HG03565 (cell line): Measurements from ENCODE around the gene SNTN.
"Not testable (repeated sequence)": the region's sequence is repeated elsewhere in the genome, so short reads cannot be mapped to it uniquely, and the experiment has no call there.

Experiments used
- ATAC-seq: cut with Tn5 transposase; IDR thresholded peaks from one replicate; pipeline ENCODE4 v1.9.1; 2021; ENCODE audit warnings: mild to moderate bottlenecking, moderate library complexity; ENCODE audit not compliant: unreplicated experiment

SNTN gene

DNA sequence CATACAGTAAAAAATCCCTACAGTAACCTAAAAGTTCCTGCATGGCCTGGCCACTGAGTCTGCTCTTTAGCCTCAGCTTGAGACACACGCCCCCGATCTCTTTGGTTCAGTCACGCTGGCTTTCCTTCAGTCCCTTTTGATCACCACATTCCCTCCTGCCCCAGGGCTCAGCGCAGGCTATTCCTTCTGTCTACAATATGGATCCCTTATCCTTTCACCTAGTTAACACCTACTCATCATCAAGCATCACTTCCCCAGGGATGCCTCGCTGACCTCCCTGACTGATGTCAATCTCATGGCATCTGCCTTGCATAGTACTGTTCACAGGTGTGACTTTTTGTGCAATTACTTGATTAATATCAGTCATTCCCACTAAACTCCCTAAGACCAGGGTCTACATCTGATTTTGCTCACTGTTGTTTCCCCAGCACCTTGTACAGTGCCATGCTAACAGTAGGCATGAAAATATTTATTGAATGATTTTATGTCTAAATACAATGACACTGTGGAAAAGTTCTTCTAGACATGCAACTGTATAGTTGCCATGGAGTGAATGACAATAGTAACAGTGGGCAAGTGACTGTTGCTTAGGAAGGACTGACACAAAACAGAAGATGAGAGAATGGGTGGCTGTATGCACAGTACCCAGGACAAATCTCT, at the start of gene SNTN:
Gene SNTN (plus strand): TSS at position 610 of the 660 bp plus-strand sequence. CDS start 13 bp downstream, at position 623.
- ATAC-seq = no peak

DNA sequence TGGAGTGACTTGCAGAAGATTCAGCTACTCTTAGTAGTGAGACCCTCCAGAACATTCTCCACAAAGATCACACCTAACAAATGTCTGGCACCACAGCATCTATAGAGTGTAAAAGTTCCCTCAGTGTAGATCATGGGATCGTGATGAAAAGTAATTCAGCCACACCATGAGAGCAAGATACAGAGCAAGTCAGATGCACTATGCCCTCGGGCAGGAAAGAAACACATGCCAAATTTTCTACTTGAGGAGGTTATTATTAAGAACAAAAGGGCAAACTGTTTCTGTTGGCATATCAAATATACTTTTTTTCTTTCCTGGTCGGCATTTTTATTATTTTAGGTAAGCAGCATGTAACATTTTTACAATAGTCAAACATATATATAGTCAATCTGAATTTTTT, 44.8 kb upstream of the SNTN start:
- ATAC-seq = no peak

DNA sequence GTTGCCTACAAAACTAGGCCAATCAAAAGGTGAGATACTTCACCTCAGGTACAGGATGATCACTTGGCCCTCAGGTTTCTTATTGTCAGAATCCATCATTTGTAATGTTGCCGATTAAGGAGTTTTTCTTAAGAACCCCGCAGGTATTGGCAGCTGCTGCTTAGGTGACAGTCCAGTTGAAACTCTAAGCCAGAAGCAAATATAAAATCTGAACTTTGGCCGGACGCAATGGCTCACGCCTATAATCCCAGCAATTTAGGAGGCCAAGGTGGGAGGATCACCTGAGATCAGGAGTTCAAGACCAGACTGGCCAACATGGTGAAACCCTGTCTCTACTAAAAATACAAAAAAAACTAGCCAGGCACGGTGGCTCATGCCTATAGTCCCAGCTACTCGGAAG, 43.1 kb upstream of the SNTN start:
- ATAC-seq = no peak

DNA sequence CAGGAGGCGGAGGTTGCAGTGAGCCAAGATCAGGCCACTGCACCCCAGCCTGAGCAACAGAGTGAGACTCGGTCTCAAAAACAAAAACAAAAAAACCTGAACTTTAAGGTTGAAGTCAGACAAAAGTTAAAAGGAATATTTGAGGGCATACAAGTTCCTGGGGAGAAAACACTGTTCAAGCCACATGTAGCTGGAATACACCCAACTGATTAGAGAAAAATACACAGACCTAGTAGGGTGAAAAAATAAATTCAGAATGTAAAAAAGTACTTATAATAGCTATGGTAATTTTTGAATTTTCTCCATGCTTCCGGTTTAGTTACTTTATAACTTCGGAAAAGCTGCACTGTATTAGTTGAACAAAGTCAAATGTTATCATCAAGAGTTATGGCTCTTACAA, 42.6 kb upstream of the SNTN start:
- no peak for ATAC-seq

DNA sequence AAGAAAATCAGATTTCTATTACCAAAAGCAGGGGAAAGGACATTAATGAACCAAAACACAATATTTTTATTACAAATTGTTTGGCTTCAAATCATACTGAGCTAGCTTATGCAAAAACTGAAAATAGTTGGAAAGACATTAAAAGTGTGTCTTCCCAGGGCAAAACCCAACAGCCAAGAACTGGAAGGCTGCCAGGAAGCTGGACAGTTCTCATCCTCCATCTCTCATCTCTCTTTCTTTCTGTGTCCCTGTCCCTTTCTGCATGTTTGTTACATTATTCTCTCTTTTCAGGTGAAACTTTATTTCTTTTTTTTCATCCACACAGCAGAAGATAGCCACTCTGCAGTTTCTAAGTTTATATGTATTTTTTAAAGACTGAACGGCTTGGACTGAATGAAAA, 41.1 kb upstream of the SNTN start:
- ATAC-seq = no peak

DNA sequence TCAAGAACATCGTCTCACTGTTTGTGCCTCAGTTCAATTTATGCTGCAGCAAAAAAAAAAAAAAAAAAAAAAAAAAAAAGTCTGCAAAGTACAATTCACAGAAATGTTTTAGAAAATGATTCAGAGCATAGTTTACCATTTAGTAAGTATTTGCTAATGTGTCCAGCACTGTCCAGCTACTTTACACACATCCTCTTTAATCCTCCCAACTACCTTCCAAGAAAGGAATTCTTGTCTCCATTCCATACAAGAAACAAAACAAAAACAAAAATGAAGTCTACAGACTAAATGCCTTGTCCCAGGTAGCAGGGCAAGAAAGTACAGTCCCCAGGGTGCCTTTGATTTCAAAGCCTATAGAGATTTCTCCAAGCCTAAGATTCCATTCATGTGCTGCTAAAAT, 38.9 kb upstream of the SNTN start:
- ATAC-seq = no peak

DNA sequence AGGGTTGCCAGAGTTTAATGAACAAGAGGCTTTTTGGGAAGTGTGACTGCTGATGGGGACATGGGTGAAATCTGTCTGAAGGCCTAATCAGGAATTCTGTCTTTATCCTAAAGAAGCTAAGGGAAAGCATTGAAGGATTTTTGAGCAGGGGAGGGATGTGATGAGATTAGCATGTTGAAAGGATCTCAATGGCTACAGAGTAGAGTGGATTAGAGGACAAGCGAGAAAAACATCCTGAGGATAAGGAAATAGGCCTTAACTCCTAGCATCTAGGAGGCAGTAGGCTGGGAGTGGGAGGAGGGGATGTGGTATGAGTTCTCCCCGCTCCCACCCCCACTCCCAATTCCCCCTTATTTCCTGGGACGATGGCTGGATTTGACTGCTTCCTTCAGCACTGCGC, 35.1 kb upstream of the SNTN start:
- no peak for ATAC-seq

DNA sequence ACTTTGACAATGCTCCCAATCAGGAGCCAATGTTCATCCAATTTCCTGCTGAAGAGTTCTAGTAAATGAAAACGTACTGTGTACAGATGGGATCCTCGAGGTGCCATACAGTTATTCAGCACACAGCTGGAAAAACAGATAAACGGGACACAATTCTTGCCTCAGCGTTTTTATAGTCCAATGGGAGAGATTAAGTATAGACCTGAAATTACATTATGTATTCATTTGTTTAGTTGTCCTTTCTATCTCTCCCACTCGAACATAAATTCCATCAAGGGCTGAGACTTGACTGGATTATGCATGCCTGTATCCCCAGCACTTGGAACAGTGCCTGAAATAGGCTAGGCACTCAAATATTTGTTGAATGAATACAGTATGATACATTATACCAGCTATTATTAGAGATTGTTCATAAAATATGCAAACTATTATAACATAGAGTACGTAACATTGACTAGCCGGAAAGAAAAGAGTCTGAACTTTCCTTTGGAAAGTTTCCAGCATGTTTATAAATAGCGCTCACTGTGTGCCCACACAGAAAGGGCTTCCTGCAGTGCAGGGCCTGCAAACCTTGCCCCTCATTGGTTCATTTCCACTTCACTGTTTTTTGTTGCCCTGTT, 27.4 kb upstream of the SNTN start:
- no peak for ATAC-seq

DNA sequence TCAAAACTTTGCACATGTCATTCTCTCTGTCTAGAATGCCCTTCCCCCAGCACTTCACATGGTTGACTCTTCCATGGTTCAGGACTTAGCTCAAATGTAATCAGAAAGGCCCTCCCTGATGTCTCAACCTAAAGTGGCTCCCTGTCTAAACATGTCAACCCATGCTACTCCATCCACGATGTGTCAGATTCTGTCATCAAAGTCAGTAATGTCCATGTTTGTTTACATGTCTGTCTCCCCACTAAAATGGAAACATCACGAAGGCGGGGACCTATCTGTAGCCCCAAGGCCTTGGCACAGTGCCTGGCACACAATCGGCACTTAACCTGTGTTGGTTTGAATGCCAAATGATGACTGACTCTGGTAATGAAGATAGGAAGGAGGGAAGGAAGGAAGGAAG, 20.8 kb upstream of the SNTN start:
- no peak for ATAC-seq

DNA sequence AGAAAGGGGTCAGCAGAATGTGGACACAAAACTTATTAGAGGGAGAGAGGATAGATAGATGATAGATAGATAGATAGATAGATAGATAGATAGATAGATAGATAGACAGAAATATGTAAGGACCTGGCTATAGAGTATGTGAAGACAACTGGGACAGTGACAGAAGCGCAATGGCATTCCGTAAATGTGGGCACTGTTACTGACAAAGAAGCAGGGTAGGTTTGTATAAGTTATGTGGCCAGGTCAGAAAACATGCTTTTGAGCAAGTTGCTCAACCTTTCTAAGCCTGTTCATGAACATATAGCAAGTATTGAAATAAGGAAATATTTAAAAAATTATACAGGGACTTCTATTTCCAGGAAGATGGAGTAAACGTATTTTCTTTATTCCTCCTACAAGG, 17.3 kb upstream of the SNTN start:
- no peak for ATAC-seq

DNA sequence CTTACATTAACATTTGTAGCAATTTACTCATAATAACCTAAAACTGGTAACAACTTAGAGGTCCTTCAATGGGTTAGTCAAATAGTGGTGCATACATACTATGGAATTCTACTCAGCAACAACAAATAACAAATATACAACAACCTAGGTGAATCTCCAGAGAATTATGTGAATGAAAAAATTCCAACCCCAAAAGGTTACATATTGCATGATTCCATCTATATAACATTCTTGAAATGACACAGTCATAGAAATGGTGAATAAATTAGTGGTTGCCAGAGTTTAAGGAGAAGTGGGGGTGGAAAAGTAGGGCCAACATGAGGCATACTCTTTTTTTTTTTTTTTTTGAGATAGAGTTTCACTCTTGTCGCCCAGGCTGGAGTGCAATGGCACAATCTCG, 12.7 kb upstream of the SNTN start:
- no peak for ATAC-seq

DNA sequence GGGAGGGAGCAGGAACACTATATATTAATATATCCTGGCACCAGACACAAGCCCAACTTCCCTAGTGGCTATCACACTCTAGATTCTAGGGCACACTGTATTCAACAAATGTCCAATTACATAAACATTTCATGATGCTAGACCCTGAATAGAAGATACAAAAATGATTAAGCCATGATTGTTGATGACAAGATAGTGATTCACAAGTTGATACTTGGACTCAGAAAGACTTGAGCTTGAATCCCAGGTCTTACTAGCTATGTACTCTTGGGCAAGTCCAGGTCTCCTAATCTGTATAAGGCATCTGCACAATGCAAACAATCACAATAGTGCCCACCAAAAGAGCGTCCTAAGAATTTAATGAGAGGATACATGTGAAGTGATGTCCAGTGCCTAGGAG, 10.0 kb upstream of the SNTN start:
- no peak for ATAC-seq

DNA sequence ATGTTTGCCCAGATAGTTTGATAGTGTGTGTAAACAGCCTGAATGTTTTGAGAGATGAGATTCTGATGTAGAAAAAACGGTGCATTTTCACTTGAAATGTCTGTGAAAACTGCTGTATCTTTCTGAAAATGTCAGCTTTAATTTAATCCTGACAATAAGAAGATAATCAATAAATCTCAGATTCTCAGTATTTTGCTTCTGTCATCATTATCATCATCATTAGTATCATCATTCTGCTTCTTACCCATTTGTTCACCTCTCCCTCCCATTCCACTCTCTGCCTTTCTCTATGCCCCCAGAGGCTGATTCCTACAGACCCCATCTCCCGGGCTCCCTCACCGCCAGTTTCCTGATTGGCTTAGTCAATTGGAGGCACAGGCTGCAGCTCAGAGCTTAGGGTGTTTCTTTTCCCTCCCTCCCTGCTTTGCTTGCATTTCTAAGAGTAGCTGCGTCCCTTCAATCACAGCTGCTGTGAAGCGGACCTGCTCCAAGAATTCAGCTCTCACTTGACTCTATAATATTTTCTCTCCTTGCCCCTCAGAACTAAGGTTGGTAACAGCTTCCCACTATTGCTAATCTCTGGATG, 8.2 kb upstream of the SNTN start:
- no peak for ATAC-seq

DNA sequence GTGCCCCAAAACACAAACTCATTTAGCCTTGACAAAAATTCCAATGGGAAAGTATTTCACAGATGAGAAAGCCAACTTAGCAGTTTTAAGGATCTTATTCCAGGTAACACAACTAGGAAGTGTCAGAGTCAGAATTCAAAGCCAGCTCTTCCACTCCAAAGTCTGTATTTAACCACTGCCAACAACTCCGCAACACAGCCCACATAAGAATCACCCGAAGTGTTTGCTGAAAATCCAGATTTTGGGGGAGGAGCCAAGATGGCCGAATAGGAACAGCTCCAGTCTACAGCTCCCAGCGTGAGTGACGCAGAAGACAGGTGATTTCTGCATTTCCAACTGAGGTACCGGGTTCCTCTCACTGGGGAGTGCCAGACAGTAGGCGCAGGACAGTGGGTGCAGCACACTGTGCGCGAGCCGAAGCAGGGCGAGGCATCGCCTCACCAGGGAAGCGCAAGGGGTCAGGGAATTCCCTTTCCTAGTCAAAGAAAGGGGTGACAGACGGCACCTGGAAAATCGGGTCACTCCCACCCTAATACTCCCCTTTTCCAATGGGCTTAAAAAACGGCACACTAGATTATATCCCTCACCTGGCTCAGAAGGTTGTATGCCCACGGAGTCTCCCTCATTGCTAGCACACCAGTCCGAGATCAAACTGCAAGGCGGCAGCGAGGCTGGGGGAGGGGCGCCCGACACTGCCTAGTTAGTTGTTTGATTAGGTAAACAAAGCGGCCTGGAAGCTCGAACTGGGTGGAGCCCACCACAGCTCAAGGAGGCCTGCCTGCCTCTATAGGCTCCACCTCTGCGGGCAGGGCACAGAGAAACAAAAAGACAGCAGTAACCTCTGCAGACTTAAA, 7.3 kb upstream of the SNTN start:
- ATAC-seq = not testable (repeated sequence)

DNA sequence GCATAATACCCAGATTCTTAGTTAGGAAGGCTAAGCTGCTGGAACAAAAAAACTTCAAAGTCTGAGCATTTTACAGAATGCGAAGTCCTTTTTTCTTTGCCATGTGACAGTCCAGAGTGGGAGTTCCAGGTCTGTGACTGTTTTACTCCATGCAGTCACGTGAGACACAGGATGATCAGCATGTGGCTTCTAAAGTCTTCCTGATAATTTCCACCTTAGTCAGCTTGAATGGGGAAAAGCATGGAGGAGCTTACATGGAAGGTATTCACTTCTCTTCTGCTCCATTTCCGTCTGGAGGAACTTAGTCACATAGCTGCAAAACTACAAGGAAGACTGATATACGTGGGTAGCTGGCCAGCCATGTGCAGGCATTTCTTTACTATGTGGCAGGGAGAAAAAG, 1.7 kb downstream of the SNTN start:
- ATAC-seq = no peak

DNA sequence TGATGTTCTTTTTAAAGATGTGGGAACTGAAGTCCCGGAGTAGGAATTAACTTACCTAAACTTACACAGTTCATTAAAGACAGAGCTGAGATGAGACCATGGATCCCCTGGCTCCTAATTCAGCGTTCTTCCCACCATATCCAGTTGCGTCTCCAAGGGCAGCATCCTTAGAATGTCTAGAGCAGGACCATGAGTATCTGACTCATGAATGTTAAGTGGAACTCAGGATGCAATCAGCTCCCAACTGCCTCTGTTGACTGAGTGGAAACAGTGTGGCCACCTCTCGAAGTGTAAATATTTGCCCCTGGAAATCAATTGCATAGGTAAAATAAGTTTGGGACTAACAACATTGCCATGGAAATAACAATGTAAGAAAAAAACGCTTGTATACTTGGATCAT, 2.5 kb downstream of the SNTN start:
- ATAC-seq = no peak

DNA sequence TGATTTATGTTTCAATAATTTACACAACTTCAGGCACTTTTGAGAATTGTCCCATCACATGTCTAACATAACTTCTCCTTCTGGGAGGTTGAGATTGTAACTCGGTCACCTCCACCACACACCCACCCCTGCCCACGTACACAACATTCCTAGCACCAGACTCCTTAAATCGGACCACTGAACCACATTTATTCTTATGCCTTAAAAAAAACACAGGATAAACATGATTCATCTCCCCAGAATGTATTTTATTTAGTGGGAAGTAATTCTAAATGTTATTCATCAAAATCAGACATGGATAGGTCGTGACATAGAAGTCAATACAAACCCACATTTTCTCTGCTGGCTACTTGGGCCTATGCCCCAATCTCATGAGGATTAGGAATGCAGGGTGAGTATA, 3.0 kb downstream of the SNTN start:
- ATAC-seq = no peak

DNA sequence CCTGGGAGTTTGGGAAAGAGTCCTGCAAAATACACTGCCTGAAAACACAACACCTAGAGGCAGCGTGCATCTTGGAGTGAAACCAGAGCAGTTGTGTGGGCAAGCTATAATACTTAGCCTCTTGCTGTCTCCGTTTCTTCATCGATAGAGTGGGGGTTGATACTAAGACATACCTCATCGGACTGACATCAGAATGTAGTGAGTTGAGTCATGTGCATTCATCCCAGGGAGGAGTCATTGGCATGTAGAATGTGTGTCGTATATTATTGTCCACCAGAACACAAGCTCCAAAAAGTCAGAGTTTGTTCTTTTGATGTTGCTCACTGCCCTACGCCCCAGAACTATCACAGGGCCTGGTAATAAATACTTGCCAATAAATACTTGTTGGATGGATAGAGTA, 4.3 kb downstream of the SNTN start:
- no peak for ATAC-seq

DNA sequence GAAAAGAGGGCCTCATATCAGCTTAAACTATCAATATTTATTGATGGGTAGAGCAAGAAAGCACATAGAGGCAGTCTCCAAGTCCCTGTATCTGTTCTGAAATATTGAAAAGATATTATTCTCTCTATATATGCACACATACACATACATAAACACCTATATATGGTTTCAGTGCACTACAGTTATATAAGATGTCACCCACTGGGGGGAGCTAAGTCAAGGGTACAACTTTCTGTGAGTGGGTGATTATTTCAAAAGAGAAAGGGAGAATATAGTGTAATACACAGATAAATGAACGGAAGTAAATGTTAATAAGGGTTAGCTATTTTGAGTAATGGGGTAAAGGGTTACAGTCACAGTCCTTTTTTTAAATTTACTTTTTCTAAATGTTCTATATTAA, 8.8 kb downstream of the SNTN start:
- no peak for ATAC-seq

DNA sequence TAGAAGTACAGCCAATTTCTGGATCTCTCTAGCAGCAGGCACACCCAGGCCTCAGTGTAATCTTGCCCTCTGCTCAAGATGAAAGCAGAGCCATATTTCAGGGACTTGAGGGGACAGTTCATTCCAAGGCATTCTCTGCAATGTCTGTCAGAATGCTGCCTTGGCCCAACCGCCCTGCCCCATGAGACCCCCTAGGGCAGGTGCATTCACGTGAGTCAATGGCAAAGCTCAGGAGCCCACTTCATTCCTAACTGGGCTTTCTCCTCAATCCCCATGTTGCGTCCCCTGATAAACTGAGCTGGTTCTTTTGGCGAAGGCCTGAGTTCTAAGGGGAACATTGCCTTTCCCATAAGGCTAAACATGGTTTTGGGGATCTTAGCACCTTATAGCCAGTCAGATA, 9.5 kb downstream of the SNTN start:
- ATAC-seq = no peak

DNA sequence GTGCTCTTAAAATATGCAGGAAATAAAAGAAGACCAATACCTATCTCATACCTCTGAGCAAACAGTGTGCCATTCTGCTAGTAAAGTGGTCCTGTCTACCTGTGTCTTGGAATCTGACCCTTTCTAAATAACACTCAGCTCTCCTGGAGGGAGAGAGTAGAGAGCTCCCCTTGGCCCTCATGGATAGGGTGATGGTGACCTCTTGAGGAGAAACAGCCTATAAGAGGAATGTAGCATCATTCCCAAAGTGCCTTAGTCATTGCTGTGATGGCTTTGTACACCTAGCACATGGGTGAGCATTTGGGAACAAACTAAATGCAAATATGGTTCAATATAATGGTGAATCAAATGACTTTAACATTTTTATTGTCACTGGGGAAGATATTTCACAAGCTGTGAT, 10.0 kb downstream of the SNTN start:
- no peak for ATAC-seq

DNA sequence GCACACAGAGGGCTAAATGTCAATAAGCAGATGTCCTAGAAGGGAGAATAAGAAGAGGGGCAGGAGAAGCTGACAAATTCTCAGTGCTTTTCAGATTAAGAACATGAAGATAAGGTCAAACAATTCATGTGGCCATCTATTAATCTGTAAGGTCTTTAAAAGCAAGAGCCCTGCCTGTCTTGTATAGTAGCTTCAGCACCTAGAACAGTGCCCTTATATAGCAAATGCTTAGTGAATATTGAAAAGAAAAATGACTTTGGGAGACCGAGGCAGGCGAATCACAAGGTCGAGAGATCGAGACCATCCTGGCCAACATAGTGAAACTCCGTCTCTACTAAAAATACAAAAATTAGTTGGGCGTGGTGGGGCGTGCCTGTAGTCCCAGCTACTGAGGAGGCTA, 18.1 kb downstream of the SNTN start:
- ATAC-seq = no peak
